Coronary artery (tissue), 2 donors: Measurements from ENCODE around the gene RERE.

ENCODE experiments used
- DNase-seq: peaks from one replicate; pipeline ENCODE4 v3.0.0-alpha.2; 2017; ENCODE audit warnings: low spot score
- H3K27ac ChIP-seq, 2 donors: fragments of 200-600 bp; sonication (generic); one replicate each; pipeline ENCODE4 v1.5.1; 2016 to 2019
- H3K4me3 ChIP-seq: fragments of 200-600 bp; sonication (generic); 2 replicates; pipeline ENCODE4 v1.5.1; 2016; ENCODE audit warnings: mild to moderate bottlenecking, moderate library complexity
- TF ChIP-seq, protein P1 (sequence below): fragments of 200-600 bp; sonication (generic); IDR thresholded peaks from one replicate; pipeline ENCODE4 v1.5.1; 2019; ENCODE audit warnings: antibody characterized with exemption

The RERE gene

DNA sequence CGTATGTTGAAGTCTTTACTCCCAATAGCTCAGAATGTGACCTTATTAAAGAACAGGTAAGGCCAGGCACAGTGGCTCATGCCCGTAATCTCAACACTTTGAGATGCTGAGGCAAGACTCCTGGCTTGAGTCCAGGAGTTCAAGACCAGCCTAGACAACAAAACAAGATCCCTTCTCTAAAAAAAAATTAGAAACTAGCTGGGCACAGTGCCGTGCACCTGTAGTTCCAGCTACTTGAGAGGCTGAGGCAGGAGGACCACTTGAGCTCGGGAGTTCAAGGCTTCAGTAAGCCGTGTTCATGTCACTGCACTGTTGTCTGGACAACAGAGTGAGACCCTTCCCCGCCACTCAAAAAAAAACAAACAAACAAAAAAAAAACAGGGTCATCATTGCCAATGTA is 171.3 kb downstream of the RERE start:
- no peak for DNase-seq
- Histone ChIP-seq H3K27ac (no peak overlapping the region), H3K4me3 (no peak overlapping the region)
- TF ChIP-seq, protein P1, sequence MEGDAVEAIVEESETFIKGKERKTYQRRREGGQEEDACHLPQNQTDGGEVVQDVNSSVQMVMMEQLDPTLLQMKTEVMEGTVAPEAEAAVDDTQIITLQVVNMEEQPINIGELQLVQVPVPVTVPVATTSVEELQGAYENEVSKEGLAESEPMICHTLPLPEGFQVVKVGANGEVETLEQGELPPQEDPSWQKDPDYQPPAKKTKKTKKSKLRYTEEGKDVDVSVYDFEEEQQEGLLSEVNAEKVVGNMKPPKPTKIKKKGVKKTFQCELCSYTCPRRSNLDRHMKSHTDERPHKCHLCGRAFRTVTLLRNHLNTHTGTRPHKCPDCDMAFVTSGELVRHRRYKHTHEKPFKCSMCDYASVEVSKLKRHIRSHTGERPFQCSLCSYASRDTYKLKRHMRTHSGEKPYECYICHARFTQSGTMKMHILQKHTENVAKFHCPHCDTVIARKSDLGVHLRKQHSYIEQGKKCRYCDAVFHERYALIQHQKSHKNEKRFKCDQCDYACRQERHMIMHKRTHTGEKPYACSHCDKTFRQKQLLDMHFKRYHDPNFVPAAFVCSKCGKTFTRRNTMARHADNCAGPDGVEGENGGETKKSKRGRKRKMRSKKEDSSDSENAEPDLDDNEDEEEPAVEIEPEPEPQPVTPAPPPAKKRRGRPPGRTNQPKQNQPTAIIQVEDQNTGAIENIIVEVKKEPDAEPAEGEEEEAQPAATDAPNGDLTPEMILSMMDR = no peak

DNA sequence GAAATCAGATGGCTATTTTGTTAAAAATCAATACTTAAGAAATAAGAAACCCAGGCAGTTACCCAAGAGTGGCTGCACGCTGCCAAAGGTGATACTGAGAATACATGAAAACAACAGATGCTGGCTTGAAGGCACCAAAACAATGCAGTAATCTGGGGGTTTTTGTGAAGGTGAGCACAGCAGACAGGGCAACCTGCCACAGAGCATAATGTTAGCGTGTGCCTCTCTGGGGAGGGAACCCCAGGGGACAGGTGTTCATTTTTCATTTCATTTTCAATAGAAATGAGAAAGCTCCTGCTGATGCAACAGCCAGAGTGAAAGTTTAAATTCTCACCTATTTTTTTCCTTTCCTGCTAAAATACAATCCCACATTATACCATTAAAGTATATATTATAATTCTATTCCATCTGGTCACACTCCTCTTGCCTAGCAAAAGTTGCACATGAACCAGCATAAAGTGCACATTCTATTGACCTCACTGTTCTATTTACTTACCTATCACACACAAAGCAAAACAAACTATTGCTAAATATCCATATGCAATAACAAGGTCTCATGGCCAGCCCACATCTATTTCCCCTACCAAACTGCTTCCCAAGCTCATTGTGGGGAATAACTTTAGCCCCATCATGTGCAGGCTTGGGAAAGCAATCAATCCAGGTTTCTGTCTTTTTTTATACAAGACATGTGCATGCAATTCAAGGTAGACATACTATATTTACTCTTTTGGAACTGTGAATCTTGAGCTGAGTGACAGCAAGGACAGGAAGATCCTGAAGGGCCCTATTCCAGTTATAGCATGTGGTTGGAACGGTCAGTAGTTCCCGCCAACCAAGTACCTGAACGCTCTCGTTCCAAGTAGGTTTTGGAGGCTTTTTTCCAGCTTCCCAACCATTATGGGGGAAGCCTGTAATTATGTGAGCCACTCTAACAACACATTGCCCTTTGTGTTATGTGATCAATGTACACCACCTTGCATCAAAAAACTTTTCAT is 173.6 kb downstream of the RERE start:
- no peak for DNase-seq
- Histone ChIP-seq H3K4me3 (no peak overlapping the region), H3K27ac (no peak overlapping the region)
- TF ChIP-seq, protein P1 = no peak

- H3K4me3 ChIP-seq = no peak overlapping the region
- no peak overlapping the region for H3K27ac ChIP-seq
- no peak for DNase-seq
- TF ChIP-seq, protein P1 = no peak
Observed at GRCh38 chr1:8642114-8642513, 175.3 kb downstream of the RERE start.

DNA sequence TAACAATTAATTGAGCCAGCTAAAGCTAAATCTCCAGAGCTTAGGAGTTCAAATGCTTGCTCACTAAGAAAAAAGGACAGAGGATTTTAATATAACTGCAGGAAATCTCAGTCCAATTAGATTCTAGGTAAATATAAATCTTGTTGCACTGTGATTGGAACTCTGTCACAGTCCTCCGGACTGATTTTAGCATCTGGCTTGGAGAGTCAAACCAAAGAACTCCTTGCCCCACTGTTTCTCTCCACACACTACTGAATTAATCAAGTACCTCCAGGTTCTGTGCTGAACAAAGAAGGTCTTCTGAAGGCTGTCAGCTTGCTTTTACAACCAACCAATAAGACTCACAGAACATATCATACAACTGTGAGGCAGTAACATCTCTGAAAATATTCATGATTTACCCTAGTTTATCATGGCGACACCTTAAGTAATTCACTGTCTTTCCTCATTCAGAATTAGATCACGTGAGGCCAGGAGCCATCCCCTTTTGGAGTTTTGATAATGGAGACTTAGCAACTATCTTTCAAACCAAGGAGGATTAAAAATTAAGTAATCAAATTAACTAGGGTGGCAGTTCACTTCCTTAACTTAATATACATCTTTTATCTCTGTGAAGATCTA is 176.0 kb downstream of the RERE start:
- no peak overlapping the region for H3K4me3 ChIP-seq
- TF ChIP-seq, protein P1 = no peak
- H3K27ac ChIP-seq = no peak overlapping the region
- no peak for DNase-seq

DNA sequence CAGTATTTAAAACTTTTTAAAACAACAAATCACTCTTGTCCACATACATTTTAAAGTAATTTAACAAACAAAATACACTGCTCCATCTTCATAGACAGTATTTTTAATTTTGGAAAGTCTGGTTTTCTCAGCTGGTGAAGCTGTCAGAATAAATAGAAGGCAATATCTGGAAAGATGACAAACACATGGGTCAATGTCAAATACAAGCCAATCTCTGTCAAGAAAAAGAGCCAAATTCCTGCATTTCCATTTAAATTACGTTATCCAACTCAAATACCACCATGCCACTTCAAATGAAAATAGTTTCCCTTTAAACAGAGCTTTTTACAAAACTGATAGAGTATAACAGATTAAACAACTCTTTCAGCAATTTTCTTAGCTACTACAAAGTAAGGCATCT is 176.5 kb downstream of the RERE start:
- DNase-seq = no peak
- TF ChIP-seq, protein P1 = no peak
- Histone ChIP-seq H3K27ac (no peak overlapping the region), H3K4me3 (no peak overlapping the region)

DNA sequence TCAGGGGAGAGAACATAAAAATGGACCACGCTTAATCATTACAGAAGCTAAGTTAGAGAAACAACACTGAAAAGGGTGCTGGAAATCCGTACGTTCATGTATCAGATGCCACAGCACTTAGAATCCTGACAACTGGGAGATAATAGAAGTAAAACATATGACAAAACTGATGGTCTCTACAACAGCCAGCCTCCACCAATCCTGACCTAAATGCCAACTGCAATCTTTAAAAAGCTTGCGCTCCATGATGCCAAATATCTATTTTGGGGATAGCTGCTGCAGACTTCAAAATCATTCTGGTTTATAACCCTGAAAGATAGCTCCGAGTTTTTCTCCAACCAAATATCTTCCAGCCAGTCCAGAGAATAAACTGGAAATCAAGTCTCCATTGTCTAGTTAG is 178.3 kb downstream of the RERE start:
- no peak for DNase-seq
- Histone ChIP-seq H3K27ac (no peak overlapping the region), H3K4me3 (no peak overlapping the region)
- TF ChIP-seq, protein P1 = no peak
